Peyer's patch (tissue), 4 donors: ENCODE results near the gene MDN1.

ENCODE experiments used
- POLR2A ChIP-seq, 2 donors: fragments of 450-650 bp; IDR thresholded peaks; one replicate each; pipeline ENCODE4 v1.5.1; 2017; ENCODE audit warnings: antibody characterized with exemption in 2 of 2, mild to moderate bottlenecking in 2 of 2, moderate library complexity in 2 of 2
- TF ChIP-seq, protein P1 (sequence below), 6 experiments: fragments of 450-650 bp in 4 of 6; fragments of 200-600 bp in 2 of 6; sonication (generic) in 1 of 6; IDR thresholded peaks; one replicate each; pipeline ENCODE4 v1.5.1; 2017 to 2019; ENCODE audit warnings: antibody characterized with exemption in 6 of 6, mild to moderate bottlenecking in 3 of 6, moderate library complexity in 1 of 6

DNA sequence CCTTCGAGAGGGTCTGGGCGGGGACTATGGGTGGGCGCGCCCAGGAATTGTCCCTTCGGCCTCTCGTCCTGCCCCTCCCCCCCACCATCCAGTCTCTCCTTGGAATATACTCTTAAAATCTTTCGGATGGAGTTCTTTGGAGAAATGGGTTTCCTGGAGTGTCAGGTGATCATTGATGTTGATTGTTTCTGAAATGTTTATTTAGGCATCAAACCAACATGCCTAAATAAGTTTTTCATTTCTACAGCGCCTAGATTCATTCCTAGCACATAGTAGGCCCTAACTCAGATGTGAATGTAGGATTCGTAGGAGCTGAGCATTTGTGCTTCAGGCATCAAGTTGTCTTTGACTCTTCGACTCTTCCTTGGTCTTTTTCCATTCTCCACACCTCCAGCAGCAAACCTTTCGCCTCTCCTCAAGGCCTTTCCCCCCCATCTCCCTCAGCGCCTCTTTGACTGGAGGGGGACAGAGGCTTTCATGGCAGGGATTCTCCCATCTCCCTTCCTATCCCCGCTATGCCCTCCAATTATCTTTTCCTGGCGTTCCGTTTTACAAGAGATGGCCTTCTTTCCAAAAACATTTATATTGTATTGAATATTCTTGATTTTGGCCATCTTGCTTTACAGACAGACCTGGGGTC lies 10.7 kb upstream of the MDN1 start:
- TF ChIP-seq, protein P1, sequence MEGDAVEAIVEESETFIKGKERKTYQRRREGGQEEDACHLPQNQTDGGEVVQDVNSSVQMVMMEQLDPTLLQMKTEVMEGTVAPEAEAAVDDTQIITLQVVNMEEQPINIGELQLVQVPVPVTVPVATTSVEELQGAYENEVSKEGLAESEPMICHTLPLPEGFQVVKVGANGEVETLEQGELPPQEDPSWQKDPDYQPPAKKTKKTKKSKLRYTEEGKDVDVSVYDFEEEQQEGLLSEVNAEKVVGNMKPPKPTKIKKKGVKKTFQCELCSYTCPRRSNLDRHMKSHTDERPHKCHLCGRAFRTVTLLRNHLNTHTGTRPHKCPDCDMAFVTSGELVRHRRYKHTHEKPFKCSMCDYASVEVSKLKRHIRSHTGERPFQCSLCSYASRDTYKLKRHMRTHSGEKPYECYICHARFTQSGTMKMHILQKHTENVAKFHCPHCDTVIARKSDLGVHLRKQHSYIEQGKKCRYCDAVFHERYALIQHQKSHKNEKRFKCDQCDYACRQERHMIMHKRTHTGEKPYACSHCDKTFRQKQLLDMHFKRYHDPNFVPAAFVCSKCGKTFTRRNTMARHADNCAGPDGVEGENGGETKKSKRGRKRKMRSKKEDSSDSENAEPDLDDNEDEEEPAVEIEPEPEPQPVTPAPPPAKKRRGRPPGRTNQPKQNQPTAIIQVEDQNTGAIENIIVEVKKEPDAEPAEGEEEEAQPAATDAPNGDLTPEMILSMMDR (IDR thresholded peaks at IDR 0.05), result no peak
- no peak for TF ChIP-seq POLR2A (IDR thresholded peaks at IDR 0.05)
